ENCODE results near the gene SHC4.
A peak's percentile ranks its signal among the peaks of the same experiment; 100 is the strongest.

SHC4 gene

GRCh38 chr15:48981941-48982340 is 18.2 kb upstream of the SHC4 start:
- Histone ChIP-seq H3K9ac (no peak overlapping the region), H3K4me1 (ENCODE audit: low read depth, poor library complexity, severe bottlenecking) (no peaks in the 10 kb centered on the region), H3K4me2 (no peak overlapping the region), H3K79me2 (ENCODE audit: insufficient read depth, low read depth) (no peaks in the 10 kb centered on the region), H4K20me1 (ENCODE audit: insufficient read depth) (no peaks in the 10 kb centered on the region), H3K27me3 (ENCODE audit: insufficient read depth, low read depth) (no peaks in the 10 kb centered on the region), H3K27ac (no peak overlapping the region), H2AFZ (ENCODE audit: low read depth) (no peak overlapping the region), H3K36me3 (ENCODE audit: insufficient read depth) (no peaks in the 10 kb centered on the region), H3K4me3 (IDR thresholded peaks at IDR 0.05; ENCODE audit: insufficient read depth, low read depth, low read length) (no peak overlapping the region)
- TF ChIP-seq, protein P1, sequence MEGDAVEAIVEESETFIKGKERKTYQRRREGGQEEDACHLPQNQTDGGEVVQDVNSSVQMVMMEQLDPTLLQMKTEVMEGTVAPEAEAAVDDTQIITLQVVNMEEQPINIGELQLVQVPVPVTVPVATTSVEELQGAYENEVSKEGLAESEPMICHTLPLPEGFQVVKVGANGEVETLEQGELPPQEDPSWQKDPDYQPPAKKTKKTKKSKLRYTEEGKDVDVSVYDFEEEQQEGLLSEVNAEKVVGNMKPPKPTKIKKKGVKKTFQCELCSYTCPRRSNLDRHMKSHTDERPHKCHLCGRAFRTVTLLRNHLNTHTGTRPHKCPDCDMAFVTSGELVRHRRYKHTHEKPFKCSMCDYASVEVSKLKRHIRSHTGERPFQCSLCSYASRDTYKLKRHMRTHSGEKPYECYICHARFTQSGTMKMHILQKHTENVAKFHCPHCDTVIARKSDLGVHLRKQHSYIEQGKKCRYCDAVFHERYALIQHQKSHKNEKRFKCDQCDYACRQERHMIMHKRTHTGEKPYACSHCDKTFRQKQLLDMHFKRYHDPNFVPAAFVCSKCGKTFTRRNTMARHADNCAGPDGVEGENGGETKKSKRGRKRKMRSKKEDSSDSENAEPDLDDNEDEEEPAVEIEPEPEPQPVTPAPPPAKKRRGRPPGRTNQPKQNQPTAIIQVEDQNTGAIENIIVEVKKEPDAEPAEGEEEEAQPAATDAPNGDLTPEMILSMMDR (conservative IDR thresholded peaks at IDR 0.05; ENCODE audit: low read depth, low read length): no peak

GRCh38 chr15:48978638-48979037 is 14.9 kb upstream of the SHC4 start:
- Histone ChIP-seq H3K4me1 (ENCODE audit: low read depth, poor library complexity, severe bottlenecking) (no peaks in the 10 kb centered on the region), H3K27me3 (ENCODE audit: insufficient read depth, low read depth) (no peaks in the 10 kb centered on the region), H3K36me3 (ENCODE audit: insufficient read depth) (no peaks in the 10 kb centered on the region), H3K9ac (no peak overlapping the region), H3K27ac (no peak overlapping the region), H3K4me2 (no peak overlapping the region), H4K20me1 (ENCODE audit: insufficient read depth) (no peaks in the 10 kb centered on the region), H2AFZ (ENCODE audit: low read depth) (no peak overlapping the region), H3K79me2 (ENCODE audit: insufficient read depth, low read depth) (no peaks in the 10 kb centered on the region), H3K4me3 (IDR thresholded peaks at IDR 0.05; ENCODE audit: insufficient read depth, low read depth, low read length) (no peak overlapping the region)
- TF ChIP-seq, protein P1 (conservative IDR thresholded peaks at IDR 0.05; ENCODE audit: low read depth, low read length): no peak

DNA sequence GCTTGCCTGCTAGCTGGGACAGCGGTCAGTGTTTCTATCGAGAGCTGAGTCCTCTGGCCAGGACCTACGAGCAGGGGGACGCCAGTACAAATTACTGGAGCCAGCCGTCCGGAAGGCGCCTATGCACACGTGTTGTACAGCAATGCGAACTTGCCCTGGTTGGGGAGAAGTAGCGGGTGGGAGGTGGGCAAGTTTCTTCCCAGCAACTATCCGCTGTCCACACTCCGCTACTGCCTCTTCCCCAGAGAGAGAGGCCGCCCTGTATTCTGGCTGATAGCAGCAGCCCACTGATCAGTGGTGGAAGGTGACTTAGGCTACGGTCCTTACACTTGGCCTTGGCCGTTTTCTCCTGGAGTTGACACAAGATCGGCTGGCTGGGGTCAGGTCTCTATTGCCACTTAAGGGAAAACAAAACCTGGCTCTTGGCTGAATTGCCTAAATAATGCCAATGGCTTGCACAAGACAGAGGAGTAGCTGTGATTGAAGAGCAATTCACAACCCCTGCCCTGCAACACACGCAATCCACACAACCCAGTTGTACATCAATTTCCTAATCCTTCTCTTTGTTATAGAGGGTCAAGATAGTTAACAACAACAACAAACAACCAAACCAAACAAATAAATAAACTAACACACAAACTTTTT is 12.8 kb upstream of the SHC4 start:
- no peaks in the 10 kb centered on the region for H3K79me2 ChIP-seq (ENCODE audit: insufficient read depth, low read depth)
- TF ChIP-seq, protein P1 (conservative IDR thresholded peaks at IDR 0.05; ENCODE audit: low read depth, low read length): no peak
- no peaks in the 10 kb centered on the region for H3K4me1 ChIP-seq (ENCODE audit: low read depth, poor library complexity, severe bottlenecking)
- H4K20me1 ChIP-seq (ENCODE audit: insufficient read depth): no peaks in the 10 kb centered on the region
- no peaks in the 10 kb centered on the region for H3K27me3 ChIP-seq (ENCODE audit: insufficient read depth, low read depth)
- no peak overlapping the region for H3K27ac ChIP-seq
- H3K9ac ChIP-seq: no peak overlapping the region
- H3K4me3 ChIP-seq (IDR thresholded peaks at IDR 0.05; ENCODE audit: insufficient read depth, low read depth, low read length): no peak overlapping the region
- H3K36me3 ChIP-seq (ENCODE audit: insufficient read depth): no peaks in the 10 kb centered on the region
- no peak overlapping the region for H3K4me2 ChIP-seq
- no peak overlapping the region for H2AFZ ChIP-seq (ENCODE audit: low read depth)

DNA sequence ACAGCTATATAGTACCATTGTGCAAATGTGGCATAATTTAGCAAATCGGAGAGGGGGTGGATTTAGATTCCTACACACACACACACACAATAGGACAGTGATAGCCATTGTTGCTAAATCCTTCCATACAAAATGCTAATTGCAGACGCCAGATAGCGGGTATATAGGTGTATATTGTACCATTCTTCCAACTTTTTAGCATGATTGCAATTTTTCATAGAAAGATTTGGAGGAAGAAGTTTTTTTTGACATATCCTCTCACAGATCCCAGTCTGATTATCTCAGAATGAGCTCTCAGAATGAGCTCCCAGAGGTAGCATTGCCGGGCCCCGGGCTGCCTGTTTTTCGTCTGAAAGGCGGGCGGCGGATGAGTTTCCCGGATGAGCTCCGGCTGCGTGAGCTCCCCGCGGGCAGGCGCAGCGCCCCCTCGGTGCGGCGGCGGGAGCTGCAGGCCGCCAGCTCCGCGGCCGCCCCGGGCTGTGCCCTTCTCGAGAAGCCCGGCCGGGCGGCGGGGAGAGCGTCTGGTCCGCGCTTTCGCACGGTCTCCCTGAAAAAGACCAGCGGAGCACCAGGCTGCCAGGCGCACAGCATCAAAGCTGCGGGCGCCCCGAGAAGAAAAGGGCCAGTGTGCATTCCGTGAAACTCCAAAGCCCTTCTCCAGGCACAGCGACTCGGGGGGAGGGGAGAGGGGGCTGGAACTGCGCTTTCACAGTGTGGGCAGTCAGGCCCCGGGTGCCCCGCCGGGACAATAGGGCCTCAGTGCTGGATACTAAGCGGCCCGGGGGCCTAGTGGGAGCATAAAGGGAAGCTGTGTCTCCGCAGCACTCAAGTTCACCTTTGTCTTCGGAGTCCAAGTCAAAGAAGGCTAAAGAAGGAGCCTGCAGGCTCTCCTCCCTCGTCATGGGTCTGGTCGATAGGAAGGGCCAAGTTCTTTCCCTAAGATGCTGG is 12.0 kb upstream of the SHC4 start:
- peak overlapping the region; percentile 45; the same call in 1 of the 2 replicates for H2AFZ ChIP-seq (ENCODE audit: low read depth)
- no peaks in the 10 kb centered on the region for H3K79me2 ChIP-seq (ENCODE audit: insufficient read depth, low read depth)
- H4K20me1 ChIP-seq (ENCODE audit: insufficient read depth): no peaks in the 10 kb centered on the region
- H3K4me1 ChIP-seq (ENCODE audit: low read depth, poor library complexity, severe bottlenecking): peaks cover 3% of the 10 kb centered on the region
- no peak overlapping the region for H3K4me3 ChIP-seq (IDR thresholded peaks at IDR 0.05; ENCODE audit: insufficient read depth, low read depth, low read length)
- no peaks in the 10 kb centered on the region for H3K27me3 ChIP-seq (ENCODE audit: insufficient read depth, low read depth)
- no peak overlapping the region for H3K27ac ChIP-seq
- H3K4me2 ChIP-seq: peak overlapping the region; percentile 16; the same call in 1 of the 2 replicates
- no peak overlapping the region for H3K9ac ChIP-seq
- TF ChIP-seq, protein P1 (conservative IDR thresholded peaks at IDR 0.05; ENCODE audit: low read depth, low read length): peak; percentile 39; the same call in 1 of the 2 replicates
- no peaks in the 10 kb centered on the region for H3K36me3 ChIP-seq (ENCODE audit: insufficient read depth)
